A549 (cell line): ENCODE measurements around the gene HOXC10.

ENCODE experiments used
- CEBPB ChIP-seq, 2 experiments: fragments of >200 bp in 1 of 2; sonication (Bioruptor Twin) in 1 of 2; formaldehyde crosslinking in 1 of 2; IDR thresholded peaks; 2 replicates each; pipeline ENCODE4 v1.6.1; 2012 to 2016
- ESRRA ChIP-seq: fragments of 150-350 bp; IDR thresholded peaks from 2 replicates; pipeline ENCODE4 v1.6.1; 2014; ENCODE audit warnings: mild to moderate bottlenecking, low read length, borderline replicate concordance
- POLR2A ChIP-seq: IDR thresholded peaks from 2 replicates; pipeline ENCODE4 v1.6.1; 2012; ENCODE audit warnings: mild to moderate bottlenecking, low read length
- POLR2AphosphoS2 ChIP-seq: conservative IDR thresholded peaks from 2 replicates; pipeline ENCODE4 v1.6.1; 2012; ENCODE audit warnings: low read length, improper control_type of control experiment, inconsistent platforms
- RFX5 ChIP-seq: fragments of 450-650 bp; IDR thresholded peaks from 2 replicates; pipeline ENCODE4 v1.7.1; 2014; ENCODE audit warnings: antibody characterized with exemption, mild to moderate bottlenecking, moderate library complexity
- TF ChIP-seq, protein P1 (sequence below): fragments of >200 bp; sonication (Bioruptor Twin); formaldehyde crosslinking; IDR thresholded peaks from 3 replicates; pipeline ENCODE4 v1.5.1; 2016
- TF ChIP-seq, protein P2 (sequence below): fragments of 250-450 bp; sonication (Bioruptor Pico); IDR thresholded peaks from 2 replicates; pipeline ENCODE4 v1.5.0; 2021; ENCODE audit warnings: mild to moderate bottlenecking, moderate library complexity, borderline replicate concordance
- TF ChIP-seq, protein P3 (sequence below): IDR thresholded peaks from 2 replicates; pipeline ENCODE4 v1.6.1; 2012
- TF ChIP-seq, protein P4 (sequence below): IDR thresholded peaks from 2 replicates; pipeline ENCODE4 v1.6.1; 2012
- TF ChIP-seq, protein P5 (sequence below): fragments of 150-350 bp; IDR thresholded peaks from 2 replicates; pipeline ENCODE4 v1.6.1; 2014; ENCODE audit warnings: low read depth, mild to moderate bottlenecking, low read length

DNA sequence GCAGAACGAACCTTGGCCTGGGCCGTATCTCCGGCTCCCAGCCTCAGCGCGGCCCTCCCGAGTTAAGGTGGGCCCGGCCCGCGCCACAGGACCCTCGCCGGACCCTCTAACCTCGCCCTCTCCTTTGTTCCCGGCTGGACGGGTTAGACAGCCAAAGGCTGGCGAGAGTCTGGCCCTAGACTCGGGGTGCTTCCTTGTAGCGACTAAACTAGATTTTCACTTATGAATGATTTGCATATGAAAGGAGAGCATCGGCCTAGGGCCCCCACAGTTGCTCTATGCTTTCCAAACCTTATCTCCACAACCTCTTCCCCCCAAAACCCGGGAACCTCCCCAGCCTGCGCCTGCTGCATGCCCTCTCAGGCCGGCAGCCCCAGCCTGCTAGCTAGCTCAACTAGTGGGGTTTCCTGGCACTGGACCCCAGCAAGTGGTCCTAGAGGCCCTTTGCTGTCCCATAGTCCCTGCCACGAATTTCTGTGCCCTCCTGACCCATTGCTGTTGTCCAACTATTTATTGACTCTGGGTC, 49.9 kb downstream of the HOXC10 start:
- TF ChIP-seq RFX5 (no peak), ESRRA (no peak), POLR2AphosphoS2 (no peak), CEBPB (IDR thresholded peaks at IDR 0.05) (no peak), POLR2A (no peak)
- TF ChIP-seq, protein P1, sequence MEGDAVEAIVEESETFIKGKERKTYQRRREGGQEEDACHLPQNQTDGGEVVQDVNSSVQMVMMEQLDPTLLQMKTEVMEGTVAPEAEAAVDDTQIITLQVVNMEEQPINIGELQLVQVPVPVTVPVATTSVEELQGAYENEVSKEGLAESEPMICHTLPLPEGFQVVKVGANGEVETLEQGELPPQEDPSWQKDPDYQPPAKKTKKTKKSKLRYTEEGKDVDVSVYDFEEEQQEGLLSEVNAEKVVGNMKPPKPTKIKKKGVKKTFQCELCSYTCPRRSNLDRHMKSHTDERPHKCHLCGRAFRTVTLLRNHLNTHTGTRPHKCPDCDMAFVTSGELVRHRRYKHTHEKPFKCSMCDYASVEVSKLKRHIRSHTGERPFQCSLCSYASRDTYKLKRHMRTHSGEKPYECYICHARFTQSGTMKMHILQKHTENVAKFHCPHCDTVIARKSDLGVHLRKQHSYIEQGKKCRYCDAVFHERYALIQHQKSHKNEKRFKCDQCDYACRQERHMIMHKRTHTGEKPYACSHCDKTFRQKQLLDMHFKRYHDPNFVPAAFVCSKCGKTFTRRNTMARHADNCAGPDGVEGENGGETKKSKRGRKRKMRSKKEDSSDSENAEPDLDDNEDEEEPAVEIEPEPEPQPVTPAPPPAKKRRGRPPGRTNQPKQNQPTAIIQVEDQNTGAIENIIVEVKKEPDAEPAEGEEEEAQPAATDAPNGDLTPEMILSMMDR, result no peak
- TF ChIP-seq, protein P2, sequence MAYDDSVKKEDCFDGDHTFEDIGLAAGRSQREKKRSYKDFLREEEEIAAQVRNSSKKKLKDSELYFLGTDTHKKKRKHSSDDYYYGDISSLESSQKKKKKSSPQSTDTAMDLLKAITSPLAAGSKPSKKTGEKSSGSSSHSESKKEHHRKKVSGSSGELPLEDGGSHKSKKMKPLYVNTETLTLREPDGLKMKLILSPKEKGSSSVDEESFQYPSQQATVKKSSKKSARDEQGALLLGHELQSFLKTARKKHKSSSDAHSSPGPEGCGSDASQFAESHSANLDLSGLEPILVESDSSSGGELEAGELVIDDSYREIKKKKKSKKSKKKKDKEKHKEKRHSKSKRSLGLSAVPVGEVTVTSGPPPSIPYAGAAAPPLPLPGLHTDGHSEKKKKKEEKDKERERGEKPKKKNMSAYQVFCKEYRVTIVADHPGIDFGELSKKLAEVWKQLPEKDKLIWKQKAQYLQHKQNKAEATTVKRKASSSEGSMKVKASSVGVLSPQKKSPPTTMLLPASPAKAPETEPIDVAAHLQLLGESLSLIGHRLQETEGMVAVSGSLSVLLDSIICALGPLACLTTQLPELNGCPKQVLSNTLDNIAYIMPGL, result no peak
- TF ChIP-seq, protein P3, sequence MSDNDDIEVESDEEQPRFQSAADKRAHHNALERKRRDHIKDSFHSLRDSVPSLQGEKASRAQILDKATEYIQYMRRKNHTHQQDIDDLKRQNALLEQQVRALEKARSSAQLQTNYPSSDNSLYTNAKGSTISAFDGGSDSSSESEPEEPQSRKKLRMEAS, result no peak
- TF ChIP-seq, protein P4, sequence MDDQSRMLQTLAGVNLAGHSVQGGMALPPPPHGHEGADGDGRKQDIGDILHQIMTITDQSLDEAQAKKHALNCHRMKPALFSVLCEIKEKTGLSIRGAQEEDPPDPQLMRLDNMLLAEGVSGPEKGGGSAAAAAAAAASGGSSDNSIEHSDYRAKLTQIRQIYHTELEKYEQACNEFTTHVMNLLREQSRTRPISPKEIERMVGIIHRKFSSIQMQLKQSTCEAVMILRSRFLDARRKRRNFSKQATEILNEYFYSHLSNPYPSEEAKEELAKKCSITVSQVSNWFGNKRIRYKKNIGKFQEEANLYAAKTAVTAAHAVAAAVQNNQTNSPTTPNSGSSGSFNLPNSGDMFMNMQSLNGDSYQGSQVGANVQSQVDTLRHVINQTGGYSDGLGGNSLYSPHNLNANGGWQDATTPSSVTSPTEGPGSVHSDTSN, result no peak
- TF ChIP-seq, protein P5, sequence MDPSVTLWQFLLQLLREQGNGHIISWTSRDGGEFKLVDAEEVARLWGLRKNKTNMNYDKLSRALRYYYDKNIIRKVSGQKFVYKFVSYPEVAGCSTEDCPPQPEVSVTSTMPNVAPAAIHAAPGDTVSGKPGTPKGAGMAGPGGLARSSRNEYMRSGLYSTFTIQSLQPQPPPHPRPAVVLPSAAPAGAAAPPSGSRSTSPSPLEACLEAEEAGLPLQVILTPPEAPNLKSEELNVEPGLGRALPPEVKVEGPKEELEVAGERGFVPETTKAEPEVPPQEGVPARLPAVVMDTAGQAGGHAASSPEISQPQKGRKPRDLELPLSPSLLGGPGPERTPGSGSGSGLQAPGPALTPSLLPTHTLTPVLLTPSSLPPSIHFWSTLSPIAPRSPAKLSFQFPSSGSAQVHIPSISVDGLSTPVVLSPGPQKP, result no peak
